Measurements from ENCODE around the gene OR6B1. TPM values are rescaled to one million over a fixed set of nuclear protein-coding genes. Genes with fewer than 3 reads are reported as not detected.

The OR6B1 gene
- total and polyA plus RNA-seq, 2 experiments from 2014 or later = not detected

GRCh38 chr7:143965280-143965679 is 34.8 kb upstream of the OR6B1 start (continued):
- TF ChIP-seq CTCF (conservative IDR thresholded peaks at IDR 0.05; ENCODE audit: low read depth in 2 of 2) (no peak), POLR2AphosphoS5 (IDR thresholded peaks at IDR 0.05; ENCODE audit: low read depth) (no peak), STAT1 (IDR thresholded peaks at IDR 0.05; ENCODE audit: unreplicated experiment) (no peak)

GRCh38 chr7:143967398-143967797 is 32.7 kb upstream of the OR6B1 start:
- DNase-seq (ENCODE audit: low spot score) = no peak
- H3K27ac ChIP-seq (ENCODE audit: low read depth) = no peak overlapping the region
- no peak overlapping the region for H3K4me3 ChIP-seq
- no peaks in the 10 kb centered on the region for H3K79me2 ChIP-seq (replicated peaks; ENCODE audit: insufficient read depth)
- H3K4me1 Mint-ChIP-seq = peaks cover 3% of the 10 kb centered on the region
- no peaks in the 10 kb centered on the region for H3F3A ChIP-seq (replicated peaks; ENCODE audit: low read depth)
- H3K36me3 Mint-ChIP-seq (ENCODE audit: low read depth) = no peaks in the 10 kb centered on the region
- H3K27ac Mint-ChIP-seq = no peak overlapping the region
- TF ChIP-seq ZNF114 (CRISPR knock-in tag; IDR thresholded peaks at IDR 0.05) (no peak), EZH2 (IDR thresholded peaks at IDR 0.05; ENCODE audit: low read depth, unreplicated experiment) (no peak), EZH2phosphoT487 (IDR thresholded peaks at IDR 0.05; ENCODE audit: unreplicated experiment) (no peak), JUNB (IDR thresholded peaks at IDR 0.05; ENCODE audit: unreplicated experiment) (no peak)
- no peaks in the 10 kb centered on the region for H3K36me3 ChIP-seq (ENCODE audit: insufficient read depth)
- peaks cover 1% of the 10 kb centered on the region for H3K27me3 Mint-ChIP-seq (ENCODE audit: insufficient read depth, low read depth, poor library complexity)
- H3K9me2 ChIP-seq (ENCODE audit: insufficient read depth) = no peaks in the 10 kb centered on the region
- no peak overlapping the region for H3K4me3 Mint-ChIP-seq
- H3K27me3 ChIP-seq (ENCODE audit: insufficient read depth) = no peaks in the 10 kb centered on the region
- no peak for ATAC-seq
- peaks cover 6% of the 10 kb centered on the region; the same call in 2 of the 3 replicates for H3K9me3 Mint-ChIP-seq
- H2AFZ ChIP-seq = no peak overlapping the region
- no peaks in the 10 kb centered on the region for H3K4me1 ChIP-seq (ENCODE audit: insufficient read depth)
- no peaks in the 10 kb centered on the region for H4K20me1 ChIP-seq (replicated peaks; ENCODE audit: insufficient read depth)
- H3K4me2 ChIP-seq = no peak overlapping the region

DNA sequence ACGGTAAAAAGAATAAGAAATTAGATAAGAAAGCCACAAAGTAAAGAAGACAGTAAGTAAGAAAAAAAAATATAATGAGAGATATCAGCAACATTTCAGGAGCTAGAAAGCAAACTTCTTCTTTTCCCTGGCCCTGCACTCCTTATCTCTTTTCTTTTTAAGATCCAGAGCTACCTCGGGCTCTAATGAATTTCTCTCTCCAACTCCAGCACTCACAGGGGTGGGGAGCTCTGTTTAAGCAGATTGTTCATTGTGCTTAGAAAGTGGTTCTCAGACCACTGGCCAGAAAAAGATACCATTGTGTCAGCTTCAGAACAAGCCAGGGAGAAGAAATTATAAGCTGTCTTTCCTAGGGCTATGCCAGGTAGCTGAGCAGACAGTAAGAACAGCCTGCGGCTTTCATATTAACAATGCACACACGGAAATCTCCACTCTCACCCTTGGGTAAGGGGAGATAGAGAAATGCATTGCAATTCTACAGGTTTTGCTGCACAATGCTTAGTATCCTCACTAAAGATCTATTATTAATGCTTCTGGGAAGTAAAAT is 26.2 kb upstream of the OR6B1 start:
- DNase-seq (ENCODE audit: low spot score) = no peak

More for the DNA sequence above, 26.2 kb upstream of the OR6B1 start:
- Histone ChIP-seq H3K4me2 (no peak overlapping the region), H3K9me2 (ENCODE audit: insufficient read depth) (peaks cover 3% of the 10 kb centered on the region; the same call in 1 of the 2 replicates), H3K27ac (ENCODE audit: low read depth) (no peak overlapping the region), H3K4me3 (no peak overlapping the region), H4K20me1 (replicated peaks; ENCODE audit: insufficient read depth) (no peaks in the 10 kb centered on the region), H3K79me2 (replicated peaks; ENCODE audit: insufficient read depth) (no peaks in the 10 kb centered on the region), H3F3A (replicated peaks; ENCODE audit: low read depth) (no peaks in the 10 kb centered on the region), H2AFZ (peak overlapping the region; percentile 11; the same call in 1 of the 2 replicates), H3K4me1 (ENCODE audit: insufficient read depth) (no peaks in the 10 kb centered on the region), H3K27me3 (ENCODE audit: insufficient read depth) (no peaks in the 10 kb centered on the region), H3K36me3 (ENCODE audit: insufficient read depth) (no peaks in the 10 kb centered on the region)
- no peak for ATAC-seq
- Mint-ChIP-seq H3K4me3 (no peak overlapping the region), H3K9me3 (peaks cover 6% of the 10 kb centered on the region; the same call in 2 of the 3 replicates), H3K36me3 (ENCODE audit: low read depth) (no peaks in the 10 kb centered on the region), H3K27ac (no peak overlapping the region), H3K27me3 (ENCODE audit: insufficient read depth, low read depth, poor library complexity) (no peaks in the 10 kb centered on the region), H3K4me1 (no peaks in the 10 kb centered on the region)
- no peak for TF ChIP-seq POLR2AphosphoS5 (IDR thresholded peaks at IDR 0.05; ENCODE audit: low read depth)
- TF ChIP-seq CTCF (conservative IDR thresholded peaks at IDR 0.05; ENCODE audit: low read depth in 2 of 2) = no peak
- no peak for TF ChIP-seq ZNF114 (CRISPR knock-in tag; IDR thresholded peaks at IDR 0.05)
- TF ChIP-seq EZH2 (IDR thresholded peaks at IDR 0.05; ENCODE audit: low read depth, unreplicated experiment) = no peak
- TF ChIP-seq JUNB (IDR thresholded peaks at IDR 0.05; ENCODE audit: unreplicated experiment) = no peak
- no peak for TF ChIP-seq EZH2phosphoT487 (IDR thresholded peaks at IDR 0.05; ENCODE audit: unreplicated experiment)
- TF ChIP-seq NANOG (IDR thresholded peaks at IDR 0.05; ENCODE audit: borderline replicate concordance) = no peak
- no peak for TF ChIP-seq STAT1 (IDR thresholded peaks at IDR 0.05; ENCODE audit: unreplicated experiment)
- TF ChIP-seq ZNF331 (CRISPR knock-in tag; IDR thresholded peaks at IDR 0.05; ENCODE audit: low read depth) = no peak
- no peak for TF ChIP-seq ETS1 (IDR thresholded peaks at IDR 0.05)
